Activated CD4-positive, alpha-beta T cell treated with anti-CD3 and anti-CD28 coated beads, Interleukin-2, amount 10 ng/mL, durations not matched to agents 24 days and 14 days (primary cell): ENCODE data around the gene GSPT1. TPM values are rescaled to one million over a fixed set of nuclear protein-coding genes. Genes with fewer than 3 reads are reported as not detected.
"Not testable (repeated sequence)": the region's sequence is repeated elsewhere in the genome, so short reads cannot be mapped to it uniquely, and the experiment has no call there.

Source experiments
- DNase-seq: peaks from one replicate; pipeline ENCODE4 v3.0.0; 2022
- H3K27ac Mint-ChIP-seq: one replicate; pipeline ENCODE4 v1.8.0; 2022; ENCODE audit warnings: mild to moderate bottlenecking, mixed read lengths
- H3K27me3 Mint-ChIP-seq: one replicate; pipeline ENCODE4 v1.8.0; 2022; ENCODE audit warnings: mixed read lengths
- H3K36me3 Mint-ChIP-seq: one replicate; pipeline ENCODE4 v1.8.0; 2022; ENCODE audit warnings: low read depth, mild to moderate bottlenecking, mixed read lengths
- H3K4me1 Mint-ChIP-seq: one replicate; pipeline ENCODE4 v1.8.0; 2021; ENCODE audit warnings: mixed read lengths
- H3K4me3 Mint-ChIP-seq: one replicate; pipeline ENCODE4 v1.8.0; 2022; ENCODE audit warnings: mild to moderate bottlenecking, moderate library complexity, mixed read lengths
- H3K9me3 Mint-ChIP-seq: one replicate; pipeline ENCODE4 v1.8.0; 2021; ENCODE audit warnings: mixed read lengths
- intact Hi-C: fragments of 100-400 bp; cut with micrococcal nuclease; formaldehyde crosslinking; loops from one replicate; pipeline ENCODE4 v1.15.1; 2023
- total RNA-seq: library from RNA; stranded (reverse); gene quantifications from 2 replicates; pipeline ENCODE4 v1.2.3, GENCODE V29; 2022

GSPT1 gene
- total RNA-seq, 1 donor from 2014 or later = 212 TPM

- intact Hi-C loops, DNase-seq, H3K4me1 Mint-ChIP-seq: not testable (repeated sequence)
Observed at GRCh38 chr16:11941945-11942344, 26.2 kb upstream of the GSPT1 start, which contains the start of gene NPIPB2. Gene NPIPB2 (minus strand): TSS chr16:11942045. CDS start chr16:11942045, 0 bp downstream.

GRCh38 chr16:11927350-11927749 is 11.6 kb upstream of the GSPT1 start:
- H3K9me3 Mint-ChIP-seq, DNase-seq, H3K4me1 Mint-ChIP-seq, H3K27ac Mint-ChIP-seq, intact Hi-C loops, H3K4me3 Mint-ChIP-seq, H3K27me3 Mint-ChIP-seq, H3K36me3 Mint-ChIP-seq: not testable (repeated sequence)

More at GRCh38 chr16:11941945-11942344, 26.2 kb upstream of the GSPT1 start, which contains the start of gene NPIPB2:
- H3K27ac Mint-ChIP-seq, H3K4me3 Mint-ChIP-seq, H3K27me3 Mint-ChIP-seq, H3K9me3 Mint-ChIP-seq, H3K36me3 Mint-ChIP-seq: not testable (repeated sequence)

DNA sequence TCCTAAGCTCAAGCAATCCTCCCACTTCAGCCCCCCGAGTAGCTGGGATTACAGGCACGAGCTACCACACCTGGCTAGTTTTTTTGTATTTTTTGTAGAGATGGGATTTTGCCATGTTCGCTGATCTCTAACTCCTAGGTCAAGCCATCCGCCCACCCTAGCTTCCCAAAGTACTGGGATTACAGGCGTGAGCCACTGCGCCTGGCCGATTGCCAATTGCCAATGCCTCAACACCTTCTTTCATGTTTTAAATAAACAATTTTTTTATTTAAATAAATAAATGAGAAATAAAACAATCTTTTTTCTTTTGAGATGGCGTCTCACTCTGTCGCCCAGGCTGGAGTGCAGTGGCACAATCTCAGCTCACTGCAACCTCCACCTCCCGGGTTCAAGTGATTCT is 8.3 kb upstream of the GSPT1 start:
- H3K9me3 Mint-ChIP-seq, H3K27me3 Mint-ChIP-seq, H3K4me3 Mint-ChIP-seq, H3K4me1 Mint-ChIP-seq, DNase-seq, H3K27ac Mint-ChIP-seq, H3K36me3 Mint-ChIP-seq, intact Hi-C loops: not testable (repeated sequence)

- Mint-ChIP-seq H3K9me3 (no peaks in the 10 kb centered on the region), H3K27me3 (peaks cover 11% of the 10 kb centered on the region), H3K4me1 (peaks cover 32% of the 10 kb centered on the region), H3K36me3 (peaks cover 25% of the 10 kb centered on the region), H3K27ac (peak overlapping the region; percentile 97), H3K4me3 (peak overlapping the region; percentile 92)
- intact Hi-C loops = loop anchor here (1.0 to 10.0 kb wide), 8 partner anchors 60 to 1172 kb away; partner anchors contain the start of genes CLEC16A, DEXI, LITAF and NUBP1
- DNase-seq = no peak
Observed at GRCh38 chr16:11916524-11917285, 949 bp upstream of the GSPT1 start.

DNA sequence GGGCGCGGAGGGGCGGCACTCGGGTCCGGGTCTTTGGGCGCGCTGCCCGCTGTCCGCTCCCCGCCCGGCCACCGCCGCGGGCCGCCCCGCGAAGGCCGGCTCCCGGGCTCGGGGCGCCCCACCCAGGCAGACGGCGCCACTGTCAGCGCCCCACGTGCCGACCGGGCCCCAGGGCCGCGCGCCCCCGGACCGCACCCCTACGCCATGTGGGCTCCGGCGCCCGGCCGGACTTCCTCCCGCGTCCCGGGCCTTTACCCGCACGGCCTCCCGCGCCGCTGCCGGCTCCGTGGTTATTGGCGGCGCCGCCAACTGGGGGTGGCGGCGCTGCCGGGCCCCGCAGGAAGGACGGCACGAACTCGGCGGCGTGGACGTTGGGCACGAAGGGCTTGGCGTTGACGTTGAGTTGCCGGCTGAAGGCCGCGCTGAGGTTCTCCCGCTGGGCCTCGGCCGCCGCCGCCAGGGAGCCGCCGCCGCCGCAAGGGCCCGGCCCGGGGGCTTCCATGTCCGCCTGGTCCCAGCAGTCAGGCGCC is 577 bp downstream of the GSPT1 start:
- peaks cover 29% of the 10 kb centered on the region for H3K36me3 Mint-ChIP-seq
- no peaks in the 10 kb centered on the region for H3K9me3 Mint-ChIP-seq
- H3K4me1 Mint-ChIP-seq = peaks cover 40% of the 10 kb centered on the region
- peak overlapping the region; percentile 94 for H3K27ac Mint-ChIP-seq
- H3K4me3 Mint-ChIP-seq = peak overlapping the region; percentile 95
- DNase-seq = peak; percentile 84
- peaks cover 11% of the 10 kb centered on the region for H3K27me3 Mint-ChIP-seq
- intact Hi-C loops = loop anchor here (5.0 to 10.0 kb wide), 4 partner anchors 150 to 1170 kb away; partner anchors contain the start of genes CLEC16A, DEXI, LITAF and NUBP1

DNA sequence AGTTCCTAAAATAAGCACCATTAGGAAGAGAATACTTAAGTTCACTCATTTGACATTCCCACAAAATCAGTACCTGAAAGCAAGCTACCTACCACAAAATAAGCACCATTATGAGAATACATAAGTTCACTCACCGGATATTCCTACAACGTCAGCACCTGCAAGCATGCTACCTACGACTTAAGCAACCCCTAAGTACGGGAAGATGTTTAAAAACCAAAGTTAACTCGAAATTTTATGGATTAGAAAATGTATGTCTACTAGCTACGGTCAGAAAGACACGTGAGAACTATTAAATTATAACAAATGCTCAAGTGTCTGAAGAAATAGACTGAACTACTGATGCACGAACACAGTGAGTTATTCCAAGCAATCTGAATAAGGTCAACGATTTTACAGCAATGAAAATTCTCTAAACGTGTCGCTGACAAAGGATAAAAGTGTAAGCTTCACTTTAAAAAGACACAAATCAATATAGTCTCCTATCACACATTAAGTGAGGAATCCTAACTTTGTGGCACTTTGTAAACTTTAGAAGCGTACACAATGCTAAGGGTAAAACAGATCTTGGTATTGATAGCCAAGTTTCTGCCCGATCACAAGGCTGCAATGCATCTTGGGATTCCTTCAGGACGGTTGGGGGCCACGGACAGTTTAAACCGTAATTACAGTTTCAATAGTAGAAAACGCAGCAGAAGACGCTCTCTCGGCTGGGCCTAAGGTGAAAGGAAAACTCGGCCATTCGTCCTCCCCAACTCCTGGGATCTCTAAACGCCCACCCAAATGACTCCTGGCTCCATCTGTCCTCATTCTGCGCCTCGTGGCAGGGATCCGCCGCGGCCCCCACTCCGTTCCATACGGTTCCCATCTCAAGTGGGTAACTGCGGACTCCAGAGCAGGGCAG is 1.3 kb downstream of the GSPT1 start:
- Mint-ChIP-seq H3K27ac (peak overlapping the region; percentile 94), H3K27me3 (peaks cover 4% of the 10 kb centered on the region), H3K9me3 (no peaks in the 10 kb centered on the region), H3K36me3 (peaks cover 30% of the 10 kb centered on the region), H3K4me3 (peak overlapping the region; percentile 95), H3K4me1 (peaks cover 43% of the 10 kb centered on the region)
- intact Hi-C loops = loop anchor here (5.0 to 10.0 kb wide), 4 partner anchors 150 to 1170 kb away; partner anchors contain the start of genes CLEC16A, DEXI, LITAF and NUBP1
- peak; percentile 81 for DNase-seq

- peak overlapping the region; percentile 95 for H3K4me3 Mint-ChIP-seq
- H3K36me3 Mint-ChIP-seq = peaks cover 36% of the 10 kb centered on the region
- peaks cover 46% of the 10 kb centered on the region for H3K4me1 Mint-ChIP-seq
- DNase-seq = peak; percentile 81
- intact Hi-C loops = loop anchor here (10.0 kb wide), 3 partner anchors 151 to 1169 kb away; partner anchors contain the start of genes LITAF and NUBP1
- H3K27ac Mint-ChIP-seq = peak overlapping the region; percentile 94
- no peaks in the 10 kb centered on the region for H3K9me3 Mint-ChIP-seq
- peaks cover 2% of the 10 kb centered on the region for H3K27me3 Mint-ChIP-seq
Observed at GRCh38 chr16:11913425-11914079, 2.2 kb downstream of the GSPT1 start.

DNA sequence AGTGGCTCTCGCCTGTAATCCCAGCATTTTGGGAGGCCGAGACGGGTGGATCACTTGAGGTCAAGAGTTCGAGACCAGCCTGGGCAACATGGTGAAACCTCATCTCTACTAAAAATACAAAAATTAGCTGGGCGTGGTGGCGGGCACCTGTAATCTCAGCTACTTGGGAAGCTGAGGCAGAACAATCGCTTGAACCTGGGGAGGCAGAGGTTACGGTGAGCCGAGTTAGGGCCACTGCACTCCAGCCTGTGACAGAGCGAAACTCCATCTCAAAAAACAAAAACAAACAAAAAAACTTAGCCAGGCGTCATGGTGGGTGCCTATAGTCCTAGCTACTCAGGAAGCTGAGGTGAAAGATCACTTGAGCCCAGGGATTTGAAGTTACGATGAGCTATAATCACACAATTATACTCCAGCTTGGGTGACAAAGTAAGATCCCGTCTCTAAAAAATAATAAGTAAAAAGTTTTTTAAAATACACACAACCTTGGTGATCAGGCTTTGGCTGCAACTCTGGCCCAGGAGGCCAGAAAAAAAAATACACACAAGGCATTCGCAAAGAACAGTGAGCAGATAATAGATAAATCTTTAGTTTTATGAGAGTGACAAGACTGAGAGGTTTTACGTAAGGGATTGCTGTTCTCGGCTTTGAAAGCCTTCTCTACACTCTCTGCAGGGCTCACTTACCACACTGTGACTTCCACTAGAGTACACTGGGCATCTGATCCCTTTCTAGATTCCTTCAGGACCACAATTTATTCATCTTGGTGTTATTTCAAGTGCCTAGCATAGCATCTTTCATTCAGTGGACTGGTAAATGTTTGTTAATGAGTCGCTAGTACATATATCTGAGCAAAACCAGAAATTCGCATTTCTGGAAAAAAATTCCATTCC is 5.9 kb downstream of the GSPT1 start:
- no peak for DNase-seq
- H3K27ac Mint-ChIP-seq = peak overlapping the region; percentile 62
- peaks cover 48% of the 10 kb centered on the region for H3K4me1 Mint-ChIP-seq
- no peaks in the 10 kb centered on the region for H3K27me3 Mint-ChIP-seq
- peak overlapping the region; percentile 45 for H3K4me3 Mint-ChIP-seq
- no peaks in the 10 kb centered on the region for H3K9me3 Mint-ChIP-seq
- intact Hi-C loops = loop anchor here (10.0 kb wide), 3 partner anchors 155 to 1165 kb away; partner anchors contain the start of genes LITAF and NUBP1
- H3K36me3 Mint-ChIP-seq = peaks cover 56% of the 10 kb centered on the region

DNA sequence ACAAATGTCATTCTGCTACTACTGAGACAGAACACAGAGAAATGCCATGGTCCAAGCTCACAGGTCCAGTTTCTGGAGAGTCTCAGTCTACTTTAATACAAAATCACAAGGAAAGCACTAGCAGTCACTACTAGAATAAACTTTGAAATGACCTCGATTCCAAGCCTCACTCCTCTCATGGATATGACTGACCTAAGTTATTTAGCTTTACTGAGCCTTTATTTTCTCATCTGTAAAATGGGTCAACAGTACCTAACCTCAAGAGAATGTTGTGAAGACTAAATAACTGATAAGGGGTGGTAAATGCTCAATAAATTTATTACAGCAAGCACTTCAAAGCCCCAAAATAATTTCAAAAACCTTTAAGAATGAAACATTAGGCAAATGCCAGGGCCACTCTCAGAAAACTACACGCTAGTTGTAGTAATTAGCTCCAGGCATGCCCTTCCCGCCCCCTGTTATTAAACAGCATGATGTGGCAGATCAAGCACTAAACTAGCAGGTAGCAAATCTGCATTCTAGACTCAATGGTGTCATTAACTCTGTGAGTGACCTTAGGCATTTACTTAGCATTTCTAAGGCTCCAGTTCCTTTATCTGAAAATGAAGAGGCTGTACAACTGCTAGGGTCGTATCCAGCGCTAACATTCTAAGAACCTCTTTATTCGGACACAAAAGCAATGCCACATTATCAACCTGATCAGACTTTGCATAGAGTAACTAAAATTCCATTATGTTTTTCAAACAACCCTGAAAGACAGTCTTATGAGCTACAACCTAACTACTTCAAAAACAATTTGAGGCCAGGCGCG is 8.4 kb downstream of the GSPT1 start:
- Mint-ChIP-seq H3K27me3 (no peaks in the 10 kb centered on the region), H3K36me3 (peaks cover 50% of the 10 kb centered on the region), H3K4me1 (peaks cover 35% of the 10 kb centered on the region), H3K27ac (peak overlapping the region; percentile 34), H3K9me3 (no peaks in the 10 kb centered on the region), H3K4me3 (no peak overlapping the region)
- intact Hi-C loops = no loop called here
- no peak for DNase-seq

DNA sequence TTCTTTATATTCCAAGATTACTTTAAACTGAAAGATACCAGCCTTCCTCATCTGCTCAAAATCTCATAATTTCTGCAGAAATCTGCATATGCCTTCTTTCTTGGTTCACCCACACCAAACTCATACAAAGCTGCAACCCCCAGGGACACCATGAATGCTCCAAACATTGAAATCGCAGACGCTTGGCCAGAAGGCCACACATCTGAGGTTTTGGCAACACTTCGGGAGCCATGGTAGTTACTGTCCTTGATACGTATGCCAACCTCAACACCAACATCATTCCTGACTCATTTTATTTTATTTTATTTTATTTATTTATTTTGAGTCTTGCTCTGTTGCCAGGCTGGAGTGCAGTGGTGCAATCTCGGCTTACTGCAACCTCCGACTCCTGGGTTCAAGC is 11.8 kb downstream of the GSPT1 start:
- Mint-ChIP-seq H3K27me3 (no peaks in the 10 kb centered on the region), H3K4me3 (no peak overlapping the region), H3K9me3 (no peaks in the 10 kb centered on the region), H3K27ac (peak overlapping the region; percentile 67), H3K4me1 (peaks cover 31% of the 10 kb centered on the region), H3K36me3 (peaks cover 44% of the 10 kb centered on the region)
- DNase-seq = no peak
- intact Hi-C loops = loop anchor here (5.0 kb wide), 1 partner anchor 73 kb away; the partner anchor contains the start of gene SNX29

- intact Hi-C loops = loop anchor here (5.0 kb wide), 1 partner anchor 76 kb away; the partner anchor contains the start of gene SNX29
- no peaks in the 10 kb centered on the region for H3K9me3 Mint-ChIP-seq
- no peak for DNase-seq
- H3K4me3 Mint-ChIP-seq = no peak overlapping the region
- no peaks in the 10 kb centered on the region for H3K27me3 Mint-ChIP-seq
- peak overlapping the region; percentile 29 for H3K27ac Mint-ChIP-seq
- peaks cover 30% of the 10 kb centered on the region for H3K4me1 Mint-ChIP-seq
- peaks cover 36% of the 10 kb centered on the region for H3K36me3 Mint-ChIP-seq
Observed at GRCh38 chr16:11901091-11901490, 14.7 kb downstream of the GSPT1 start.
